Gastroesophageal sphincter (tissue), 4 donors: ENCODE data around the gene SLCO1B1. TPM values are rescaled to one million over a fixed set of nuclear protein-coding genes. Genes with fewer than 3 reads are reported as not detected.
"Not testable (repeated sequence)": the region's sequence is repeated elsewhere in the genome, so short reads cannot be mapped to it uniquely, and the experiment has no call there.

Source experiments
- ATAC-seq: fragments of 150-250 bp; one replicate; pipeline ENCODE4 v1.9.1; 2016; ENCODE audit warnings: mild to moderate bottlenecking, moderate library complexity
- H3K27ac ChIP-seq, 4 donors: fragments of 200-600 bp; sonication (generic) in 3 of 4; 1 replicate in 3 of 4; 2 replicates in 1 of 4; pipeline ENCODE4 v1.5.1; 2016 to 2019
- H3K27me3 ChIP-seq: fragments of 200-600 bp; sonication (generic); one replicate; pipeline ENCODE4 v1.5.1; 2019
- H3K36me3 ChIP-seq, 2 donors: fragments of 200-600 bp; sonication (generic); one replicate each; pipeline ENCODE4 v1.5.1; 2019; ENCODE audit warnings: control low read depth in 1 of 2
- H3K4me1 ChIP-seq, 3 donors: fragments of 200-600 bp; sonication (generic); 1 replicate in 2 of 3; 2 replicates in 1 of 3; pipeline ENCODE4 v1.5.1; 2016 to 2019; ENCODE audit warnings: control low read depth in 2 of 3
- H3K4me3 ChIP-seq, 2 donors: fragments of 200-600 bp; sonication (generic); one replicate each; pipeline ENCODE4 v1.5.1; 2019; ENCODE audit warnings: mild to moderate bottlenecking in 1 of 2, moderate library complexity in 1 of 2
- H3K9me3 ChIP-seq, 3 donors: fragments of 200-600 bp; sonication (generic); one replicate each; pipeline ENCODE4 v1.5.1; 2017 to 2019; ENCODE audit warnings: control low read depth in 2 of 3
- CTCF ChIP-seq, 4 experiments: fragments of 200-600 bp in 2 of 4; fragments of 450-650 bp in 2 of 4; sonication (generic) in 1 of 4; IDR thresholded peaks; one replicate each; pipeline ENCODE4 v1.5.1; 2017 to 2019; ENCODE audit warnings: antibody characterized with exemption in 4 of 4, mild to moderate bottlenecking in 2 of 4, moderate library complexity in 2 of 4
- EP300 ChIP-seq: sonication (generic); formaldehyde crosslinking; IDR thresholded peaks from one replicate; pipeline ENCODE4 v1.6.1; 2017; ENCODE audit warnings: antibody characterized with exemption, mild to moderate bottlenecking
- POLR2A ChIP-seq, 2 donors: fragments of 450-650 bp; IDR thresholded peaks; one replicate each; pipeline ENCODE4 v1.6.1; 2017; ENCODE audit warnings: antibody characterized with exemption in 2 of 2, mild to moderate bottlenecking in 2 of 2, moderate library complexity in 1 of 2
- POLR2AphosphoS5 ChIP-seq: sonication (generic); formaldehyde crosslinking; IDR thresholded peaks from one replicate; pipeline ENCODE4 v1.6.1; 2017; ENCODE audit warnings: antibody characterized with exemption
- WGBS, 2 donors: methylation state at CpG; one replicate each; pipeline ENCODE4 v1.1.5; 2018; ENCODE audit warnings: low coverage in 1 of 2; 5-methylcytosine and 5-hydroxymethylcytosine counted together
- total RNA-seq, 4 donors: library from RNA; depleted of rRNA; stranded (reverse); fragments of >200 nt; gene quantifications; one replicate each; pipeline ENCODE4 v1.1.0, GENCODE V29; 2016

Gene SLCO1B1
- total RNA-seq, 4 donors from 2014 or later, result not detected

- TF ChIP-seq CTCF (IDR thresholded peaks at IDR 0.05) (no peak), EP300 (no peak), POLR2AphosphoS5 (no peak), POLR2A (IDR thresholded peaks at IDR 0.05) (no peak)
- H3K4me3 ChIP-seq, result no peak overlapping the region
- no peak for ATAC-seq
These were observed 13.3 kb downstream of the SLCO1B1 start for GRCh38 chr12:21144309-21144708.

GRCh38 chr12:21149861-21150260, 18.9 kb downstream of the SLCO1B1 start:
- not testable (repeated sequence) for H3K9me3 ChIP-seq, H3K27ac ChIP-seq, H3K36me3 ChIP-seq, H3K27me3 ChIP-seq, H3K4me3 ChIP-seq, H3K4me1 ChIP-seq, ATAC-seq
- 83% methylated on average over 3 of the region's 5 CpGs; no CpG with 5 or more reads in 1 of the 2 donors for WGBS, 2 donors

More at GRCh38 chr12:21144309-21144708, 13.3 kb downstream of the SLCO1B1 start:
- H3K36me3 ChIP-seq, result no peaks in the 10 kb centered on the region
- H3K9me3 ChIP-seq, result peaks cover 0 to 11% (median 0%) of the 10 kb centered on the region in 3 donors
- no peaks in the 10 kb centered on the region for H3K27me3 ChIP-seq
- no peaks in the 10 kb centered on the region for H3K4me1 ChIP-seq
- H3K27ac ChIP-seq, result no peak overlapping the region

DNA sequence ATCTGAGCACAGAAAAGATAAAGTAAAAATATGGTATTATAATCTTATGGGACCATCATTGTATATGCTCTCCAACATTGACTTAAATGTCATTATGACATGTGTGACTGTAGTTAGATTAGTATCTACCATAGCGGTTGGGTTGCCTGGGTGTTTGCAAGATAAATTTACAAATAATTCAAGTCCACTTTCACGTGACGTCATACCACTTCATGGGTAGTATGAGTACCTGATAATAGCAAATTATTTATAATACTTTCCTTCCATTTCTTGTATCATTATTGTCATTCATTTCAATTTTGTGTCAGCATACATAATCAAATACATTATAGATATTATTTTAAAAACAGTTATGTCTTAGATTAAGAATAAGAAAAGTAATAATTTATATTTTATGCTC, 20.2 kb downstream of the SLCO1B1 start:
- no peaks in the 10 kb centered on the region for H3K4me1 ChIP-seq
- no peak overlapping the region for H3K27ac ChIP-seq
- H3K27me3 ChIP-seq, result no peaks in the 10 kb centered on the region
- H3K36me3 ChIP-seq, result no peaks in the 10 kb centered on the region
- no peak for ATAC-seq
- no peak for TF ChIP-seq POLR2A (IDR thresholded peaks at IDR 0.05)
- TF ChIP-seq CTCF (IDR thresholded peaks at IDR 0.05), result no peak
- no peak for TF ChIP-seq EP300
- TF ChIP-seq POLR2AphosphoS5, result no peak
- WGBS, 2 donors, result 84 to 87% methylated on average over 3 of the region's 3 CpGs
- no peak overlapping the region for H3K4me3 ChIP-seq
- no peaks in the 10 kb centered on the region for H3K9me3 ChIP-seq

DNA sequence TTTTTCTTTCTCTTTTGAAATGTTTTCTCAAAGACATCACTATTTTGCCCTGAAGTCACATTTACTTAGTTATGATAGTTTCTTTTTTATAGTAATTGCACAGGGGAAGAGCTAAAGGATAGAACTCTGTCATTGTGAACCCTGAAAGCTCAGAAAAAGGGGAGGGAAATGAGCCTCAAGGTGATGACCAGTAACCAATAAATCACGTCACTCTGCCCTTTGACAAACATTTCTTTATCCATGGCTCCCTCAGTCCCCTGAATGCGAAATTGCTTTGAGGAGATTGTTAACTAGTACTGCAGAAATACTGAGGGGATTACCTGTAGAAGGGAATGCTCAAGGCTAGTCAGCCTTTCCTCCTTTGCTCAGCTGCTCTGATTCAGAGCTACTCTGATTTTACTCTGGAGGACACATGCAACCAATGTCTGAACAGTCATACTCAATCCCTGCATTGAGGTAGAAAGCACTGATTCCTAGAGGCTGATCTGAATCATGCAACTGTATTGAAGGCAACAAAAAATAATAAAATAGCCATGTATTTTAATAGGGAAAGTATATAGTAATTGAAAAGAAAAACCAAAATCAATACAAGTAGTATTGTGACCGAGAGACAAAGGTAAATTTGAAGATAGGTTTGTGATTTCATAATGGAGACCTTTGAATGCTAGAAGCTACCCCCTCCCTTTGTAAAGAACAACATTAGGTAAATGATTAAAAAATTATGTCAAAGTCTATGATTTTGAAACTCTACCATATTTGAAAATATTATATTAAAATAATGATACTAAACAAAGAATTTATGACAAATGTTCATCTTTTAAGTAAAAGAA, 24.7 kb downstream of the SLCO1B1 start:
- ATAC-seq, result no peak
- no peaks in the 10 kb centered on the region for H3K27me3 ChIP-seq
- H3K4me3 ChIP-seq, result no peak overlapping the region
- no peaks in the 10 kb centered on the region for H3K4me1 ChIP-seq
- no peaks in the 10 kb centered on the region for H3K9me3 ChIP-seq
- TF ChIP-seq POLR2A (IDR thresholded peaks at IDR 0.05) (no peak), POLR2AphosphoS5 (no peak), EP300 (no peak), CTCF (IDR thresholded peaks at IDR 0.05) (no peak)
- H3K36me3 ChIP-seq, result no peaks in the 10 kb centered on the region
- WGBS, 2 donors, result 52 to 84% methylated on average over 2 to 3 of the region's 3 CpGs
- no peak overlapping the region for H3K27ac ChIP-seq

GRCh38 chr12:21165048-21165447, 34.1 kb downstream of the SLCO1B1 start:
- no peak for ATAC-seq
- Histone ChIP-seq H3K4me3 (no peak overlapping the region), H3K4me1 (no peaks in the 10 kb centered on the region), H3K9me3 (peaks cover 0 to 6% (median 0%) of the 10 kb centered on the region in 3 donors), H3K27ac (no peak overlapping the region), H3K36me3 (no peaks in the 10 kb centered on the region), H3K27me3 (no peaks in the 10 kb centered on the region)
- 41 to 51% methylated on average over 3 to 4 of the region's 4 CpGs for WGBS, 2 donors
- TF ChIP-seq POLR2AphosphoS5 (no peak), CTCF (IDR thresholded peaks at IDR 0.05) (no peak), POLR2A (IDR thresholded peaks at IDR 0.05) (no peak), EP300 (no peak)
